Glomerular visceral epithelial cell (primary cell): ENCODE results near the gene NECAP2.

Experiments used
- DNase-seq: peaks from one replicate; pipeline ENCODE4 v3.0.0-alpha.2; 2016; ENCODE audit errors: extremely low spot score

The NECAP2 gene

GRCh38 chr1:16440470-16441281, at the start of gene NECAP2:
TSS of gene NECAP2 (plus strand) at chr1:16440724. CDS start at chr1:16440762, 38 bp downstream.
- DNase-seq: peak; percentile 93

GRCh38 chr1:16391411-16391810, 49.1 kb upstream of the NECAP2 start:
- no peak for DNase-seq

GRCh38 chr1:16392740-16393569, 47.6 kb upstream of the NECAP2 start:
- DNase-seq: no peak

GRCh38 chr1:16393570-16394521, 46.7 kb upstream of the NECAP2 start:
- DNase-seq: no peak

- no peak for DNase-seq
These were observed 45.5 kb upstream of the NECAP2 start for GRCh38 chr1:16394977-16395376.

GRCh38 chr1:16396591-16396990, 43.9 kb upstream of the NECAP2 start:
- peak; percentile 71 for DNase-seq

- no peak for DNase-seq
These were observed 43.4 kb upstream of the NECAP2 start for GRCh38 chr1:16397120-16397519.

GRCh38 chr1:16398371-16398953, 42.1 kb upstream of the NECAP2 start:
- DNase-seq: no peak

- DNase-seq: peak; percentile 42
These were observed 37.8 kb upstream of the NECAP2 start for GRCh38 chr1:16402742-16403141.

- DNase-seq: no peak
These were observed 35.1 kb upstream of the NECAP2 start for GRCh38 chr1:16405441-16405840.

GRCh38 chr1:16406868-16407267, 33.7 kb upstream of the NECAP2 start:
- DNase-seq: no peak

- DNase-seq: no peak
These were observed 30.9 kb upstream of the NECAP2 start for GRCh38 chr1:16409536-16410152.

- no peak for DNase-seq
These were observed 29.7 kb upstream of the NECAP2 start for GRCh38 chr1:16410803-16411202.

- DNase-seq: no peak
These were observed 27.3 kb upstream of the NECAP2 start for GRCh38 chr1:16413191-16413590.

- no peak for DNase-seq
These were observed 21.6 kb upstream of the NECAP2 start for GRCh38 chr1:16418823-16419425.

- peak; percentile 21 for DNase-seq
These were observed 20.0 kb upstream of the NECAP2 start for GRCh38 chr1:16420424-16421118.

GRCh38 chr1:16421201-16421600, 19.3 kb upstream of the NECAP2 start:
- no peak for DNase-seq

GRCh38 chr1:16422041-16422440, 18.5 kb upstream of the NECAP2 start:
- DNase-seq: no peak

- no peak for DNase-seq
These were observed 15.1 kb upstream of the NECAP2 start for GRCh38 chr1:16425125-16426025.
